ENCODE data around the gene FAM117A.
"Not testable (repeated sequence)": the region's sequence is repeated elsewhere in the genome, so short reads cannot be mapped to it uniquely, and the experiment has no call there.

The FAM117A gene

GRCh38 chr17:49762151-49762941, 1.6 kb downstream of the FAM117A start:
- DNase-seq (ENCODE audit: insufficient read length, low spot score) (no peak), FAIRE-seq (no peak)
- TF ChIP-seq CTCF (IDR thresholded peaks at IDR 0.05; ENCODE audit: insufficient read depth, missing control alignments) = no peak

GRCh38 chr17:49760932-49761558, 2.9 kb downstream of the FAM117A start:
- DNase-seq (ENCODE audit: insufficient read length, low spot score) = no peak
- no peak for FAIRE-seq
- TF ChIP-seq CTCF (IDR thresholded peaks at IDR 0.05; ENCODE audit: insufficient read depth, missing control alignments) = no peak

- FAIRE-seq (no peak), DNase-seq (ENCODE audit: insufficient read length, low spot score) (no peak)
- TF ChIP-seq CTCF (IDR thresholded peaks at IDR 0.05; ENCODE audit: insufficient read depth, missing control alignments) = no peak
Observed at GRCh38 chr17:49760296-49760695, 3.6 kb downstream of the FAM117A start.

GRCh38 chr17:49759203-49759602, 4.7 kb downstream of the FAM117A start:
- no peak for DNase-seq (ENCODE audit: insufficient read length, low spot score)
- TF ChIP-seq CTCF (IDR thresholded peaks at IDR 0.05; ENCODE audit: insufficient read depth, missing control alignments) = no peak
- FAIRE-seq = no peak

- FAIRE-seq; DNase-seq (ENCODE audit: insufficient read length, low spot score): not testable (repeated sequence)
Observed at GRCh38 chr17:49758464-49759010, 5.4 kb downstream of the FAM117A start.

GRCh38 chr17:49757151-49757777, 6.7 kb downstream of the FAM117A start:
- no peak for TF ChIP-seq CTCF (IDR thresholded peaks at IDR 0.05; ENCODE audit: insufficient read depth, missing control alignments)

GRCh38 chr17:49756323-49757150, 7.4 kb downstream of the FAM117A start:
- TF ChIP-seq CTCF (IDR thresholded peaks at IDR 0.05; ENCODE audit: insufficient read depth, missing control alignments) = no peak
- no peak for DNase-seq (ENCODE audit: insufficient read length, low spot score)
- no peak for FAIRE-seq

More at GRCh38 chr17:49757151-49757777, 6.7 kb downstream of the FAM117A start:
- FAIRE-seq = no peak
- no peak for DNase-seq (ENCODE audit: insufficient read length, low spot score)
